Measurements from ENCODE around the gene CLCA1.

GRCh38 chr1:86477256-86477655 is 8.5 kb downstream of the CLCA1 start:
- no peak for TF ChIP-seq CTCF (conservative IDR thresholded peaks at IDR 0.05; ENCODE audit: low read depth in 2 of 2)
- TF ChIP-seq POLR2AphosphoS5 (IDR thresholded peaks at IDR 0.05; ENCODE audit: low read depth): no peak
